Activated CD8-positive, alpha-beta memory T cell treated with anti-CD3 and anti-CD28 coated beads, Interleukin-2, amount 10 ng/mL, durations not matched to agents 7 days and 5 days (primary cell): ENCODE results near the gene STRIT1. TPM values are rescaled to one million over a fixed set of nuclear protein-coding genes. Genes with fewer than 3 reads are reported as not detected.
A peak's percentile ranks its signal among the peaks of the same experiment; 100 is the strongest.

Experiments
- ATAC-seq: fragments of 150-1000 bp; cut with Tn5 transposase; one replicate; pipeline ENCODE4 v1.10.0; 2021; ENCODE audit warnings: moderate library complexity
- CTCF ChIA-PET: fragments of 350-600 bp; sonication (Branson Sonifier 250); formaldehyde crosslinking; loops from one replicate; lab custom pipeline; 2021; ENCODE audit warnings: antibody characterized with exemption; lab: Charles Lee
- DNase-seq: peaks from one replicate; pipeline ENCODE4 v3.0.0-alpha.2; 2020
- H3K27ac Mint-ChIP-seq: one replicate; pipeline ENCODE4 v1.8.0; 2021; ENCODE audit warnings: mild to moderate bottlenecking, mixed read lengths
- H3K27me3 Mint-ChIP-seq: one replicate; pipeline ENCODE4 v1.8.0; 2021; ENCODE audit warnings: mixed read lengths
- H3K36me3 Mint-ChIP-seq: one replicate; pipeline ENCODE4 v1.8.0; 2021; ENCODE audit warnings: mild to moderate bottlenecking, mixed read lengths
- H3K4me1 Mint-ChIP-seq: one replicate; pipeline ENCODE4 v1.8.0; 2021; ENCODE audit warnings: mixed read lengths
- H3K4me3 Mint-ChIP-seq: one replicate; pipeline ENCODE4 v1.8.0; 2021; ENCODE audit warnings: mild to moderate bottlenecking, moderate library complexity, mixed read lengths
- H3K9me3 Mint-ChIP-seq: one replicate; pipeline ENCODE4 v1.8.0; 2022; ENCODE audit warnings: low read depth, mixed read lengths
- total RNA-seq, 2 experiments: library from RNA; stranded (reverse); gene quantifications; one replicate each; pipeline ENCODE4 v1.2.3, GENCODE V29; 2021

STRIT1 gene
- not detected for total RNA-seq

DNA sequence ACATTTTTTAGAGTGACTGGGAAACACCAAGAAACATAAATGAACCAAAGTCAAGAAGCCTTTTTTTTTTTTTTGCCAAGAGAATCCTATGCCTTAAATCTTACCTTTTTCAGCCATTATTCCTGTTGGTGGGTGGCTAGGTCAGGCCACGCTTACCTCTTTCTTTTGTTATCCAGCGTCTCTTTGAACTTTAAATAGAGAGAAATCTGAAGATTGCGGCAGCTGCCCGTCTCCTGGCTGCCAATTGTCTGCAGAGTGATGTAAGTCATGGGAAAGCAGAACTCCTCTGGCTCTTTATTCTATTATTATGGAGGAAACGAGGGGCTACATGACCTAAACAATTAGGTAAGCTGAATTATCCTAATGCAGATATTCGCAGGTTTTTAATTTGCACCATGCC, at the start of gene STRIT1:
Gene STRIT1 (minus strand): TSS at position 168 of the 400 bp plus-strand sequence.
- CTCF ChIA-PET: no interaction called here
- H3K9me3 Mint-ChIP-seq: no peaks in the 10 kb centered on the region
- H3K4me3 Mint-ChIP-seq: no peak within 1 kb of the TSS
- no peaks in the 10 kb centered on the region for H3K36me3 Mint-ChIP-seq
- no peaks in the 10 kb centered on the region for H3K27me3 Mint-ChIP-seq
- ATAC-seq: no peak
- H3K27ac Mint-ChIP-seq: no peak within 1 kb of the TSS
- no peaks in the 10 kb centered on the region for H3K4me1 Mint-ChIP-seq
- no peak for DNase-seq

DNA sequence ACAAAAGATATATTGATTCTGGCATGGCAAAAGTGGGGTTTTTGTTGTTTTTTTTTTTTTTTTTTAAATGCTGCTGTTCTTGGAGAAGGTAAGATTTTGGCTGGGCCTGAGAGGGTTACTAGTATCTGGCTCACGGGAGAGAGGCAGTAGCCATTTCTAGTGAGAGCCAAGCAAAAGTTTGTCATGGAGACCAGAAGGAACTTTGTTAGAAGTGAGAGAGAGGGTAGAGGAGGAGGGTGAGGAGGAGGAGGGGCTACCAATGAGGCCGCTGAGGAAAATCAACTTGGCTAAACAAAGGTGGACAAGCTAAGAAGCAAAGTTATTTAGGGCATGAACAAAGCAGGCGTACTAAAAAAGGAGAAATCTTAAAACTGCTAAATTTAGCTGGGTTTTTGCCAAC, 48.9 kb upstream of the STRIT1 start:
- no peak for ATAC-seq
- DNase-seq: no peak
- Mint-ChIP-seq H3K4me1 (no peaks in the 10 kb centered on the region), H3K27me3 (peaks cover 8% of the 10 kb centered on the region), H3K36me3 (no peaks in the 10 kb centered on the region), H3K4me3 (no peak overlapping the region), H3K27ac (no peak overlapping the region), H3K9me3 (no peaks in the 10 kb centered on the region)
- CTCF ChIA-PET: no interaction called here

- H3K9me3 Mint-ChIP-seq: no peaks in the 10 kb centered on the region
- no peak overlapping the region for H3K27ac Mint-ChIP-seq
- peaks cover 10% of the 10 kb centered on the region for H3K27me3 Mint-ChIP-seq
- H3K4me3 Mint-ChIP-seq: no peak overlapping the region
- H3K36me3 Mint-ChIP-seq: no peaks in the 10 kb centered on the region
- no peak for ATAC-seq
- CTCF ChIA-PET: no interaction called here
- no peak for DNase-seq
- peaks cover 20% of the 10 kb centered on the region for H3K4me1 Mint-ChIP-seq
Observed at GRCh38 chr3:155339052-155339451, 45.6 kb upstream of the STRIT1 start.

- ATAC-seq: no peak
- CTCF ChIA-PET: interaction anchor here (1.8 kb wide), 1 partner anchor 470 kb away, joined by 4 read pairs; the partner anchor contains the start of gene C3orf33
- no peak overlapping the region for H3K27ac Mint-ChIP-seq
Observed at GRCh38 chr3:155335724-155336354, 42.4 kb upstream of the STRIT1 start.

GRCh38 chr3:155334914-155335723, 41.6 kb upstream of the STRIT1 start:
- Mint-ChIP-seq H3K27me3 (peaks cover 4% of the 10 kb centered on the region), H3K4me1 (peaks cover 22% of the 10 kb centered on the region), H3K27ac (no peak overlapping the region), H3K4me3 (no peak overlapping the region), H3K36me3 (no peaks in the 10 kb centered on the region), H3K9me3 (no peaks in the 10 kb centered on the region)
- peak; percentile 70 for ATAC-seq
- CTCF ChIA-PET: interaction anchor here (1.8 kb wide), 1 partner anchor 471 kb away, joined by 4 read pairs; the partner anchor contains the start of gene C3orf33
- peak; percentile 71 for DNase-seq

More at GRCh38 chr3:155335724-155336354, 42.4 kb upstream of the STRIT1 start:
- peaks cover 4% of the 10 kb centered on the region for H3K27me3 Mint-ChIP-seq
- H3K36me3 Mint-ChIP-seq: no peaks in the 10 kb centered on the region
- H3K9me3 Mint-ChIP-seq: no peaks in the 10 kb centered on the region
- DNase-seq: no peak
- H3K4me3 Mint-ChIP-seq: no peak overlapping the region
- H3K4me1 Mint-ChIP-seq: peaks cover 22% of the 10 kb centered on the region

DNA sequence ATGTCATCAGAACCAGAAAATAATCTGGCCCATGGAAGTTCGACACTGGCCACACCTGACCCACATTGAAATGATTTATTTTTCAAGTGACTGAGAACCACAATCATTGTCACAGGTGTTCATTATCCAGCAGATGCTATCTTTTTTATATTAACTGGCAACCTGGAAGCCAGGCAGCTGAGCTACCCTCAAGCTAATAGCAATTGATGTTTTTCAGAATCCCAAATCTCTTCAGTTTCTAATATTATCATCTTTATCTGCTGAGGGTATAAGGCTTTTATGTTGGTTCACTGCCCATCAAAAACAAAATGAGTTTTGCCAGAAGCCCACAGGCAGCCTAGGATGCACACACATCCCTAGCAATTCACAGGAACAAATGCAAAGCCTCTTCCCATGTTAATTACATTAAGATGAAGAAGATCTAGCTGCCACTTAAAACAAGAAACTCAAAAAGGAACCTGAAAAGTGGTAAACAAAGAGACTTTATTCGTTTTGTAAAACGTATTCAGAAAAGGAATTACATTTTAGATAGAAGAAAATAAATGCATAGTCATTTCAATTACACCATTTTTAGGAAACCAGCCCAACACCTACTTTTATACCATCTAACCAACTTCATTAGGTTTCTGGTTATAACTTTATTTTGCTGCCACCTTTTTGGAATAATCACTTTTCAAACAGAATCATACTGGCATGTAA, 40.9 kb upstream of the STRIT1 start:
- Mint-ChIP-seq H3K36me3 (no peaks in the 10 kb centered on the region), H3K4me3 (no peak overlapping the region), H3K27me3 (peaks cover 4% of the 10 kb centered on the region), H3K4me1 (peaks cover 22% of the 10 kb centered on the region), H3K9me3 (no peaks in the 10 kb centered on the region), H3K27ac (no peak overlapping the region)
- DNase-seq (no peak), ATAC-seq (no peak)
- CTCF ChIA-PET: interaction anchor here (1.8 kb wide), 1 partner anchor 472 kb away, joined by 4 read pairs; the partner anchor contains the start of gene C3orf33

GRCh38 chr3:155332716-155333115, 39.2 kb upstream of the STRIT1 start:
- Mint-ChIP-seq H3K4me3 (no peak overlapping the region), H3K4me1 (peaks cover 22% of the 10 kb centered on the region), H3K9me3 (no peaks in the 10 kb centered on the region), H3K27ac (no peak overlapping the region), H3K27me3 (peaks cover 10% of the 10 kb centered on the region), H3K36me3 (no peaks in the 10 kb centered on the region)
- ATAC-seq: no peak
- CTCF ChIA-PET: no interaction called here
- no peak for DNase-seq

DNA sequence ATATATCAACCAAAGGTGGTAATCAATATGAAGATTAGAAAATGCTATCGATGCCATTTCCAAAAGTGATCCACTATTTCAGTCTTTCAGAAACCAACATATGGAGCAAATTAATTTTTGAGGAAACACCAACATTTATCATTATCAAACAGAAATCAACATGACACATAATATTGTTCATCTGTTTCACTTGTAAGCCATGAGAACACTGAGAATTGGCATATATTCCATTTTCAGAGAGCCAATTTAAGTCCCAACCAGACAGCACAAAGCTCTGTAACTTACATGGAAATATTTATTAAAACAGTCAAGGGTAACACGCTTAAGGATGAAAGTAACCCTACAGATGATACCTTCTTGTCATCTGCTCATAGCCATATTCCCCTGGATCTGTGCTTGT, 37.6 kb upstream of the STRIT1 start:
- H3K4me3 Mint-ChIP-seq: no peak overlapping the region
- H3K36me3 Mint-ChIP-seq: no peaks in the 10 kb centered on the region
- H3K27ac Mint-ChIP-seq: no peak overlapping the region
- H3K27me3 Mint-ChIP-seq: peaks cover 10% of the 10 kb centered on the region
- H3K9me3 Mint-ChIP-seq: no peaks in the 10 kb centered on the region
- H3K4me1 Mint-ChIP-seq: peaks cover 21% of the 10 kb centered on the region
- no peak for DNase-seq
- CTCF ChIA-PET: no interaction called here
- no peak for ATAC-seq

DNA sequence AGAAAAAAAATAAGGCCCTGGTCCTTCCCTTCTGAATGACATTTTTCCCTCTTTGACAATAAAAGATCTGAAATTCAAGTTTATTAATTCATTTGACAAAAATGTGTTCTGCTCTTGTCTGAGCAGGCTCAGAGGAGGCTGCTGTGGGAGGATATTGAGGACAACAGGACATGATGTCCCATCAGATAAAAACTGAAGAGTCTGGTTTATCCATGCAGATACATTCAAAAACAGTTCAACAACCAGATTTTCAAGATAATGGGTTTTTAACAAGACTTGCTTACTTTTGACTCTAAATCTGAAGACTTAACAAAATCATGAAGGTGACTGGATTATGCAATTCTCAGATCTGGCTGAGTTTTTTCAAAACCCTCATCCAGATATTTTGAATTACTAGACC, 36.9 kb upstream of the STRIT1 start:
- ATAC-seq (no peak), DNase-seq (no peak)
- Mint-ChIP-seq H3K36me3 (no peaks in the 10 kb centered on the region), H3K9me3 (no peaks in the 10 kb centered on the region), H3K27ac (no peak overlapping the region), H3K4me3 (no peak overlapping the region), H3K27me3 (peaks cover 8% of the 10 kb centered on the region), H3K4me1 (peaks cover 13% of the 10 kb centered on the region)
- CTCF ChIA-PET: no interaction called here

- peaks cover 6% of the 10 kb centered on the region for H3K4me1 Mint-ChIP-seq
- CTCF ChIA-PET: no interaction called here
- no peaks in the 10 kb centered on the region for H3K9me3 Mint-ChIP-seq
- no peak overlapping the region for H3K4me3 Mint-ChIP-seq
- peaks cover 8% of the 10 kb centered on the region for H3K27me3 Mint-ChIP-seq
- no peak overlapping the region for H3K27ac Mint-ChIP-seq
- no peak for DNase-seq
- H3K36me3 Mint-ChIP-seq: no peaks in the 10 kb centered on the region
- no peak for ATAC-seq
Observed at GRCh38 chr3:155329513-155330048, 36.1 kb upstream of the STRIT1 start.

- ATAC-seq: no peak
- DNase-seq: no peak
- Mint-ChIP-seq H3K4me3 (no peak overlapping the region), H3K27ac (no peak overlapping the region), H3K27me3 (peaks cover 8% of the 10 kb centered on the region), H3K36me3 (no peaks in the 10 kb centered on the region), H3K9me3 (no peaks in the 10 kb centered on the region), H3K4me1 (no peaks in the 10 kb centered on the region)
- CTCF ChIA-PET: no interaction called here
Observed at GRCh38 chr3:155327871-155328270, 34.4 kb upstream of the STRIT1 start.

DNA sequence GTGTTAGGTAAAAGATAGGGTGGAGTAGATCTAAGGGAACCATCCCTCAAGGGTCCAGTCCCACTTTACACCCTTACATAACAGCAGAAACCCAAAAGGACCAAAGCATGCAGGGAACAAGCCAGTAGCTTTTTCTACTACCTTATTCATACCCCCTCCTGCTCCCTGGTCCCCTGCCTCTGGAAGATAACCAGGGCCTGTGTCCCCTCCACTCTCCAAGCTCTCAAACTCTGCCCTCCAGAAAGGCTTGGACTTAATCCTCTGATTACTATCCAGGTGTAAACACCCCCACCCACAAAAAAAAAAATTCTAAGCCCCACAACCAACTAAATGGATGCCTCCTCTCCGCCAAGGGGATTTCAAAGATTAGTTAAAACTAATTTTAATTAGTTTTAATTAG, 33.9 kb upstream of the STRIT1 start:
- H3K36me3 Mint-ChIP-seq: no peaks in the 10 kb centered on the region
- no peaks in the 10 kb centered on the region for H3K9me3 Mint-ChIP-seq
- no peak for DNase-seq
- H3K4me3 Mint-ChIP-seq: no peak overlapping the region
- no peaks in the 10 kb centered on the region for H3K4me1 Mint-ChIP-seq
- ATAC-seq: no peak
- peaks cover 8% of the 10 kb centered on the region for H3K27me3 Mint-ChIP-seq
- no peak overlapping the region for H3K27ac Mint-ChIP-seq
- CTCF ChIA-PET: no interaction called here

DNA sequence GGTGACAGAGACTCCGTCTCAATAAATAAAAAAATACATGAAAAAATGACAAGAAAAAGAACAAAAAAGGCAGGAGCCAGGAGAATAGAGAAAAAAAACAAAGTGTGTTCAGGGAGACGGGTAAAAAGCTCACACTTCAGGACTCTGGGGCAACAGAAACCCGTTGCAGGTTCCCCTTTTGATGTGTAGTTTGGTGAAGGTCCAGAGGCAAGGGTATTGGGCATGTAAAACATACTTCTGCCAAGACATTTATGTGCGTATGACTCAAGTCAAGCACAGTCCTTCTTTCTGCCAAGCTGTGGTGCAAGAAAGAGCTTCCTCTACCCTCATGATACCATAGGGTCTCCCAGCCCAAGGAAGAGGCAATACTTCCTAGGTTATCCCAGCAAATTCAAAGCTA, 33.4 kb upstream of the STRIT1 start:
- no peaks in the 10 kb centered on the region for H3K9me3 Mint-ChIP-seq
- no peak overlapping the region for H3K4me3 Mint-ChIP-seq
- ATAC-seq (no peak), DNase-seq (no peak)
- H3K27me3 Mint-ChIP-seq: peaks cover 8% of the 10 kb centered on the region
- CTCF ChIA-PET: no interaction called here
- no peaks in the 10 kb centered on the region for H3K4me1 Mint-ChIP-seq
- H3K36me3 Mint-ChIP-seq: no peaks in the 10 kb centered on the region
- H3K27ac Mint-ChIP-seq: no peak overlapping the region
